NCI-H146 treated with DMSO at 0.1 percent for 48 hours (cell line): ENCODE results near the gene ZNF19.

Source experiments
- DNase-seq: peaks from one replicate; lab custom pipeline; 2025; ENCODE audit not compliant: unreplicated experiment; lab: John Stamatoyannopoulos, UW

Gene ZNF19

GRCh38 chr16:71491054-71491453, 1.9 kb upstream of the ZNF19 start:
- no peak for DNase-seq

GRCh38 chr16:71490361-71490760, 1.2 kb upstream of the ZNF19 start:
- no peak for DNase-seq

- peak; percentile 74 for DNase-seq
Measured at GRCh38 chr16:71484006-71484893, 4.9 kb downstream of the ZNF19 start.

- no peak for DNase-seq
Measured at GRCh38 chr16:71482569-71482968, 6.6 kb downstream of the ZNF19 start.

GRCh38 chr16:71480956-71481355, 8.2 kb downstream of the ZNF19 start:
- DNase-seq: no peak

GRCh38 chr16:71479420-71479819, 9.7 kb downstream of the ZNF19 start:
- DNase-seq: peak; percentile 6

- DNase-seq: no peak
Measured at GRCh38 chr16:71476457-71477124, 12.5 kb downstream of the ZNF19 start.

- DNase-seq: no peak
Measured at GRCh38 chr16:71474864-71475263, 14.3 kb downstream of the ZNF19 start.

- no peak for DNase-seq
Measured at GRCh38 chr16:71473891-71474290, 15.2 kb downstream of the ZNF19 start.

- DNase-seq: no peak
Measured at GRCh38 chr16:71472931-71473330, 16.2 kb downstream of the ZNF19 start.

GRCh38 chr16:71472051-71472450, 17.1 kb downstream of the ZNF19 start:
- no peak for DNase-seq

- no peak for DNase-seq
Measured at GRCh38 chr16:71467810-71468209, 21.3 kb downstream of the ZNF19 start.

- no peak for DNase-seq
Measured at GRCh38 chr16:71464231-71464630, 24.9 kb downstream of the ZNF19 start.

GRCh38 chr16:71461686-71462648, 27.2 kb downstream of the ZNF19 start, which contains the start of gene ZNF23:
TSS of gene ZNF23 (minus strand) at chr16:71462247. CDS start at chr16:71456796, 5,451 bp downstream.
- peak; percentile 16 for DNase-seq

- no peak for DNase-seq
Measured at GRCh38 chr16:71460941-71461340, 28.2 kb downstream of the ZNF19 start.

GRCh38 chr16:71460236-71460635, 28.9 kb downstream of the ZNF19 start:
- no peak for DNase-seq

GRCh38 chr16:71459510-71459909, 29.6 kb downstream of the ZNF19 start:
- DNase-seq: no peak

- DNase-seq: no peak
Measured at GRCh38 chr16:71456801-71457200, 32.3 kb downstream of the ZNF19 start.

GRCh38 chr16:71453036-71453435, 36.1 kb downstream of the ZNF19 start:
- no peak for DNase-seq

- DNase-seq: no peak
Measured at GRCh38 chr16:71449020-71449419, 40.1 kb downstream of the ZNF19 start.

GRCh38 chr16:71448274-71448866, 40.8 kb downstream of the ZNF19 start:
- no peak for DNase-seq
